Lung (tissue), 12 donors: ENCODE results near the gene PRR22. TPM values are rescaled to one million over a fixed set of nuclear protein-coding genes. Genes with fewer than 3 reads are reported as not detected.

Experiments
- ATAC-seq: fragments of 200-7000 bp; cut with Tn5 transposase; one replicate; pipeline ENCODE4 v1.9.1; 2020; ENCODE audit warnings: moderate number of reproducible peaks; ENCODE audit not compliant: insufficient read depth, low FRiP score
- DNase-seq, 3 donors: peaks; one replicate each; pipeline ENCODE4 v3.0.0-alpha.2; 2013 to 2017
- H3K27ac ChIP-seq, 2 donors: one replicate each; pipeline ENCODE4 v1.5.1; 2013; ENCODE audit warnings: mild to moderate bottlenecking in 2 of 2, moderate library complexity in 2 of 2, control low read depth in 1 of 2, inconsistent platforms in 1 of 2, low read depth in 1 of 2, low read length in 1 of 2
- H3K27me3 ChIP-seq, 3 donors: one replicate each; pipeline ENCODE4 v1.5.1; 2013; ENCODE audit warnings: low read length in 2 of 3; ENCODE audit not compliant: control insufficient read depth in 3 of 3, insufficient read depth in 3 of 3
- H3K36me3 ChIP-seq, 4 donors: one replicate each; pipeline ENCODE4 v1.5.1; 2013; ENCODE audit warnings: low read length in 4 of 4, mild to moderate bottlenecking in 1 of 4, moderate library complexity in 1 of 4; ENCODE audit not compliant: control insufficient read depth in 4 of 4, insufficient read depth in 4 of 4
- H3K4me1 ChIP-seq, 5 donors: one replicate each; pipeline ENCODE4 v1.5.1; 2013; ENCODE audit warnings: low read length in 5 of 5, mild to moderate bottlenecking in 2 of 5, moderate library complexity in 1 of 5; ENCODE audit not compliant: control insufficient read depth in 5 of 5, insufficient read depth in 5 of 5
- H3K4me3 ChIP-seq: one replicate; pipeline ENCODE4 v1.5.1; 2013; ENCODE audit warnings: mild to moderate bottlenecking, control low read depth, moderate library complexity
- H3K9ac ChIP-seq, 2 donors: one replicate each; pipeline ENCODE4 v1.5.1; 2013; ENCODE audit warnings: low read length in 2 of 2, control low read depth in 1 of 2; ENCODE audit not compliant: insufficient read depth in 1 of 2
- H3K9me3 ChIP-seq, 4 donors: one replicate each; pipeline ENCODE4 v1.5.1; 2013; ENCODE audit warnings: low read length in 3 of 4, mild to moderate bottlenecking in 1 of 4, moderate library complexity in 1 of 4; ENCODE audit not compliant: control insufficient read depth in 4 of 4, insufficient read depth in 3 of 4
- WGBS, 2 donors: extraction: QIAGEN DNeasy Blood & Tissue Kit; methylation state at CpG; one replicate each; pipeline ENCODE4 v1.1.7; 2013; 5-methylcytosine and 5-hydroxymethylcytosine counted together
- polyA plus RNA-seq, 2 donors: library from polyadenylated mRNA; stranded (reverse); fragments of 200-250 nt; gene quantifications; one replicate each; pipeline ENCODE4 v1.2.1, GENCODE V29; 2013
- total RNA-seq, 2 donors: library from RNA; depleted of rRNA in 1 of 2; stranded (reverse); fragments of >200 nt in 1 of 2; gene quantifications; one replicate each; pipeline ENCODE4 v1.2.1, GENCODE V29; 2014 to 2021
- TF ChIP-seq, protein P1 (sequence below): IDR thresholded peaks from 2 replicates; pipeline ENCODE4 v1.5.1; 2012; ENCODE audit warnings: mild to moderate bottlenecking; ENCODE audit errors: control extremely low read depth, extremely low read depth
- donor health status: control.
- donor health status: control.
- donor health status: Bipolar disorder and iron deficiency.
- donor health status: healthy.
- donor health status: DM: yes; HTN: yes; CAD: no.

Gene PRR22
- total and polyA plus RNA-seq, 4 donors: 0.20 to 6.8 (median 4.4) TPM

DNA sequence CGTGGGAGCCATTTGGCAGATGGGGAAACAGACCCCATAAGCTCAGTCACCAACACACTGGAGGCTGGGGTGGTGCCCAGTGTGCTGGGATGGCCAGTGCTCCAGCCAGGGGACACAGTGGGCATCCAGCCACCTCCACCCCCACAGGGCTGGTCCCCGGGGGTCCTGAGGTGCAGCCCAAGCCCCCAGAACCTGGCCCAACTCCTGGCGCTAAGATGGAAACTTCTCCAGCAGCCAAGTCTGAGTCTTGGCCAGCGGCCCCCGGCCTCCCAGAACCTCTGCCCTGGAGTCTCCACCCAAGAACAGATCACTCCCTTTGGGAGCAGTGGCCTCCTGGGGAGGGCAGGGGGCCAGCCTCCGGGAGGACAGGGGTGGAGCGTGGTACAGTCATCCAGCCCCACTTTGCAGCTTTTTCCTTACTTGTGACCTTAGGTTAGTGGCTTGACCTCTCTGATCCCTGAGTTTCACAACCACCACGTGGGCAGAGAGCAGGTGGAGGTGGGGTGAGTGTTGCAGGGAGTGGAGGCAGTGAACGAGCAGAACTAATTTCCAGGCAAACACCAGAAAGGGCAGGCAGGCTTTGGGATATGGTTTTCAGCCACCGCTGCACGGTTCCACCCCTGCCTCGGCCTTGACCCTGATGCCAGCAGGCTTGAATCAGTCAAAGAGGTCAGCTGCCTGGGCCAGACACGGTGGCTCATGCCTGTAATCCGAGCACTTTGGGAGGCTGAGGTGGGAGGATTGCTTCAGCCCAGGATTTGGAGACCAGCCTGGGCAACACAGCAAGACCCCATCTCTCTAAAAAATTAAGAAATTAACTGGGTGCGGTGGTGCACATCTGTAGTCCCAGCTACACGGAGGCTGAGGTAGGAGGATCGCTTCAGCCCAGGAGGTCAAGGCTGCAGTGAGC, 16.1 kb upstream of the PRR22 start:
- peaks cover 0 to 5% (median 4%) of the 10 kb centered on the region in 5 donors for H3K4me1 ChIP-seq
- no peak overlapping the region for H3K9ac ChIP-seq
- DNase-seq: no peak
- ATAC-seq: no peak
- no peaks in the 10 kb centered on the region for H3K36me3 ChIP-seq
- TF ChIP-seq, protein P1, sequence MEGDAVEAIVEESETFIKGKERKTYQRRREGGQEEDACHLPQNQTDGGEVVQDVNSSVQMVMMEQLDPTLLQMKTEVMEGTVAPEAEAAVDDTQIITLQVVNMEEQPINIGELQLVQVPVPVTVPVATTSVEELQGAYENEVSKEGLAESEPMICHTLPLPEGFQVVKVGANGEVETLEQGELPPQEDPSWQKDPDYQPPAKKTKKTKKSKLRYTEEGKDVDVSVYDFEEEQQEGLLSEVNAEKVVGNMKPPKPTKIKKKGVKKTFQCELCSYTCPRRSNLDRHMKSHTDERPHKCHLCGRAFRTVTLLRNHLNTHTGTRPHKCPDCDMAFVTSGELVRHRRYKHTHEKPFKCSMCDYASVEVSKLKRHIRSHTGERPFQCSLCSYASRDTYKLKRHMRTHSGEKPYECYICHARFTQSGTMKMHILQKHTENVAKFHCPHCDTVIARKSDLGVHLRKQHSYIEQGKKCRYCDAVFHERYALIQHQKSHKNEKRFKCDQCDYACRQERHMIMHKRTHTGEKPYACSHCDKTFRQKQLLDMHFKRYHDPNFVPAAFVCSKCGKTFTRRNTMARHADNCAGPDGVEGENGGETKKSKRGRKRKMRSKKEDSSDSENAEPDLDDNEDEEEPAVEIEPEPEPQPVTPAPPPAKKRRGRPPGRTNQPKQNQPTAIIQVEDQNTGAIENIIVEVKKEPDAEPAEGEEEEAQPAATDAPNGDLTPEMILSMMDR: no peak
- 81 to 87% methylated on average over 17 of the region's 17 CpGs for WGBS, 2 donors
- no peak overlapping the region for H3K27ac ChIP-seq
- H3K4me3 ChIP-seq: no peak overlapping the region
- H3K9me3 ChIP-seq: peaks cover 0 to 1% (median 0%) of the 10 kb centered on the region in 4 donors
- peaks cover 0 to 8% (median 6%) of the 10 kb centered on the region in 3 donors for H3K27me3 ChIP-seq

DNA sequence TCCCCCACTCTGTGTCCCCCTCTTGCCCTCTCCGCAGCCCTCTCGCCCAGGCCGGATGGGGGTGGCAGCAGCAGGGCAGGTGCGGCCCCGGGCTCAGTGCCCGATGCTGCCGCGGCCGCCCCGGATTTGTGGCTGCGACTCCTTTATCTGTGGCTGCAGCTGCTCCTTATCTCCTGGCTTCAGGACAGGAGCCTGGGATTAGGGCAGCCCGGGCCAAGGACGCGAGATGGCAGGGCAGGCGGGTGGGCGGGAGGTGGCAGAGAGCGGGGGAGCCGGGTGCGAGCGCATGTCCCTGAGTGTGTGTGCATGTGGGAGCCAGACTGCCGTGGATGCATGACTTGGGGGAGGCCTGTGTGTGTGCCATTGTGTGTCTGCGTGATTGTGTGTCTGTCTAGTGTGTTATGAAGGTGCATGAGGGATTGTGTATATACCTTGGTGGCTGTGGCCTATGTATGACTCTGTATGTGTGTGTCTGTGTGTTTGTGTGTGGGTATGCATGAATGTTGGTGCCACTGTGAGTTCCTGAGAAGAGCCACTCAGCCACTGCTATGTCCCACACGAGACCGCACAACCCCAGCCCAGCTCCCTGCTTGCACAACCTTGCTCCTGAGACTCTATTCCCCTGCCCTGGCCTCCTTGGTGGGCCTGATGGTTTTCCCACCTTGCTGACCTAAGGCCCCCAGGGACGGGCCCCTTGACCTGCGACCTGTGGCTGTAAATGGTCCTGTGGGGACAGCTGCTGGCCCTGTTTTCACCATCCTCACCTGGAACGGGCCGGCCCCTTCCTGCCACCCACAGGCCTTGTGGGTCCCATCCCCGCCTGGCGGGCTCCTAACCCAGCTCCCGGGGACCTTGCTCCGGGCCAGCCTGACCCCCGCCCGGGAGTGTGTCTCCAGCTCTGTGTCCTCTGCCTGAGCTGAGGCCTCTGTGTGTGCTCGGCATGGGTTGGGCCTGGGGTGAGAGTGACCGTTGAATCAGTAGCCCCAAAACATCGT, 15.0 kb upstream of the PRR22 start:
- TF ChIP-seq, protein P1: no peak
- Histone ChIP-seq H3K27me3 (peaks cover 0 to 8% (median 3%) of the 10 kb centered on the region in 3 donors), H3K9ac (no peak overlapping the region), H3K9me3 (peaks cover 0 to 3% (median 0%) of the 10 kb centered on the region in 4 donors), H3K27ac (no peak overlapping the region), H3K4me1 (peaks cover 0 to 5% (median 4%) of the 10 kb centered on the region in 5 donors), H3K36me3 (no peaks in the 10 kb centered on the region), H3K4me3 (no peak overlapping the region)
- 56 to 60% methylated on average over 37 of the region's 37 CpGs for WGBS, 2 donors
- ATAC-seq (no peak), DNase-seq (no peak)

DNA sequence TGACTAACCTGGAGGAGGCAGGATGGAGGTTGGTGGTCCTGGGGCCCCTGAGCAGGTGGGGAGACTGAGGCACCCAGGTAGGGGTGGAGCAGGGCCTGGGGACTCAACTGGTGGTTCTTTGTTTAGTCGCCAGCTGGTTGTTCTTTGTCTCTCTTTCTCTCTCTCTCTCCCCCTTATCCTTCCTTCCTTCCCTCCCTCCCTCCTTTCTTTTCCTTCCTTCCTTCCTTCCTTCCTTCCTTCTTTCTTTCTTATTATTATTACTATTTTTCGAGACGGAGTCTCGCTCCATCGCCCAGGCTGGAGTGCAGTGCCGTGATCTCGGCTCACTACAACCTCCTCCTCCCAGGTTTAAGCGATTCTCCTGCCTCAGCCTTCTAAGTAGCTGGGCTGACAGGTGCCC, 13.7 kb upstream of the PRR22 start:
- no peak for ATAC-seq
- no peak overlapping the region for H3K9ac ChIP-seq
- H3K27me3 ChIP-seq: peaks cover 0 to 4% (median 3%) of the 10 kb centered on the region in 3 donors
- TF ChIP-seq, protein P1: no peak
- DNase-seq: no peak
- WGBS, 2 donors: 78 to 81% methylated on average over 8 of the region's 8 CpGs
- H3K9me3 ChIP-seq: peaks cover 0 to 3% (median 0%) of the 10 kb centered on the region in 4 donors
- H3K27ac ChIP-seq: no peak overlapping the region
- H3K36me3 ChIP-seq: no peaks in the 10 kb centered on the region
- H3K4me3 ChIP-seq: no peak overlapping the region
- no peaks in the 10 kb centered on the region for H3K4me1 ChIP-seq
